HepG2 (cell line): ENCODE results near the gene KIF22. TPM values are rescaled to one million over a fixed set of nuclear protein-coding genes. Genes with fewer than 3 reads are reported as not detected.

ENCODE experiments used
- GTF2F1 ChIP-seq: fragments of 150-350 bp; IDR thresholded peaks from 2 replicates; pipeline ENCODE4 v1.6.1; 2014; ENCODE audit warnings: low read length
- KAT8 ChIP-seq: IDR thresholded peaks from 2 replicates; pipeline ENCODE4 v1.6.1; 2016; ENCODE audit warnings: missing genetic modification reagents, missing compliant biosample characterization
- NFE2L1 ChIP-seq: sonication (generic); formaldehyde crosslinking; IDR thresholded peaks from 2 replicates; pipeline ENCODE4 v1.4.0; 2020; ENCODE audit warnings: missing genetic modification reagents, mild to moderate bottlenecking, borderline replicate concordance
- STAG1 ChIP-seq: sonication (generic); formaldehyde crosslinking; IDR thresholded peaks from 2 replicates; pipeline ENCODE4 v1.4.0; 2020; ENCODE audit warnings: missing genetic modification reagents
- TAF1 ChIP-seq: sonication (generic); formaldehyde crosslinking; IDR thresholded peaks from 2 replicates; pipeline ENCODE4 v1.4.0; 2020; ENCODE audit warnings: missing genetic modification reagents
- TRIM24 ChIP-seq: sonication (generic); formaldehyde crosslinking; IDR thresholded peaks from 2 replicates; pipeline ENCODE4 v1.8.0; 2022; ENCODE audit warnings: mild to moderate bottlenecking, missing genetic modification reagents
- ZNF260 ChIP-seq: sonication (generic); formaldehyde crosslinking; IDR thresholded peaks from 2 replicates; pipeline ENCODE4 v1.4.0; 2020; ENCODE audit warnings: missing genetic modification reagents, low read depth, mild to moderate bottlenecking, borderline replicate concordance
- ZNF567 ChIP-seq: sonication (generic); formaldehyde crosslinking; IDR thresholded peaks from 2 replicates; pipeline ENCODE4 v1.8.1; 2023; ENCODE audit warnings: mild to moderate bottlenecking, missing genetic modification reagents, borderline replicate concordance
- ZNF678 ChIP-seq: sonication (generic); formaldehyde crosslinking; IDR thresholded peaks from 2 replicates; pipeline ENCODE4 v1.4.0; 2020; ENCODE audit warnings: mild to moderate bottlenecking, missing genetic modification reagents
- ZNF788 ChIP-seq: sonication (generic); formaldehyde crosslinking; IDR thresholded peaks from 2 replicates; pipeline ENCODE4 v1.5.0; 2020; ENCODE audit warnings: mild to moderate bottlenecking, missing genetic modification reagents, borderline replicate concordance
- polyA plus RNA-seq, 8 experiments: library from polyadenylated mRNA; depleted of rRNA in 3 of 8; stranded (reverse) in 7 of 8; unstranded in 1 of 8; fragments of >200 nt; fragmentation: Illumina TruSeq in 4 of 8; extraction: Trizol in 4 of 8; gene quantifications; 2 replicates each; pipeline versions ENCODE4 v1.2.1 to v1.2.3, GENCODE V29; 2011 to 2016; ENCODE audit warnings: low read depth in 4 of 8, missing spikeins in 1 of 8, mixed read lengths in 1 of 8; ENCODE audit not compliant: insufficient read depth in 1 of 8
- total RNA-seq, 5 experiments: library from RNA; depleted of rRNA; stranded (reverse); fragments of >200 nt; fragmentation: Illumina TruSeq; extraction: Trizol; gene quantifications; 2 replicates each; pipeline ENCODE4 v1.2.3, GENCODE V29; 2016; ENCODE audit warnings: low read depth in 1 of 5
- TF ChIP-seq, protein P1 (sequence below): sonication (generic); formaldehyde crosslinking; IDR thresholded peaks from 2 replicates; pipeline ENCODE4 v1.8.0; 2022; ENCODE audit warnings: low read depth, missing genetic modification reagents
- TF ChIP-seq, protein P2 (sequence below), 2 experiments: fragments of 450-650 bp in 1 of 2; sonication (generic) in 1 of 2; formaldehyde crosslinking; IDR thresholded peaks; 2 replicates each; pipeline versions ENCODE4 v1.5.0 to v1.8.0; 2020 to 2022; ENCODE audit warnings: mild to moderate bottlenecking in 1 of 2, missing genetic modification reagents in 1 of 2
- TF ChIP-seq, protein P3 (sequence below): sonication (generic); formaldehyde crosslinking; IDR thresholded peaks from 2 replicates; pipeline ENCODE4 v1.4.0; 2020; ENCODE audit warnings: missing genetic modification reagents
- TF ChIP-seq, protein P4 (sequence below): sonication (generic); formaldehyde crosslinking; IDR thresholded peaks from 2 replicates; pipeline ENCODE4 v1.5.0; 2020; ENCODE audit warnings: mild to moderate bottlenecking, missing genetic modification reagents

KIF22 gene
- total and polyA plus RNA-seq, 2 of the 13 experiments (the other 11 are each of a cell fraction or from before 2014, with no cell fraction given) = 95.8 to 118 TPM

DNA sequence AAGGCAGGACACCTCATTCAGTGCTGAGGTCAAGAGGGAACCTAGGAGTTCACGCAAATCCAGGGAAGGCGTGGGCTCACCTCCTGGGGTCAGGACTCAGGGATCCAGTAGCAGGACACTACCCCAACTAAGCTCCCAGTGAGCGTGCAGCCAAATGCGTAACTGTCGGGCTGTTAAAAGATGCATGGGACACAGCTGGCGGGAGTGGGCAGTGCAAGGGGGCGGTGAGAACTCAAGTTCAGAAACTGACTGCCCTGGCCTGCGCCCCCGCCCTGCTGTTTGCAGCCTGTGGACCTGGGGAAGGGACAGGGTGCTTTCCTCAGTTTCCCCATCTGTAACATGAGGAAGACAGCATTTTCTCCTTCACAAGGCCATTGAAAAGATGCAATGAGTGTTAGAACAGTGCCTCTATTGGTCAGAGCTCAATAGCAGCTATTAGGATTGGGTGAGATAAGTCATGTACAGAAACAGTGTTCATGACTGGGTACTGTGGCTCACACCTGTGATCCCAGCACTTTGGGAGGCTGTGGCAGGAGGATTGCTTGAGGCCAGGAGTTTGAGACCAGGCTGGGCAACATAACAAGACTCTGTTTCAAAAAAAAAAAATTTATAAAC is 52.3 kb downstream of the KIF22 start (continued):
- TF ChIP-seq, protein P1, sequence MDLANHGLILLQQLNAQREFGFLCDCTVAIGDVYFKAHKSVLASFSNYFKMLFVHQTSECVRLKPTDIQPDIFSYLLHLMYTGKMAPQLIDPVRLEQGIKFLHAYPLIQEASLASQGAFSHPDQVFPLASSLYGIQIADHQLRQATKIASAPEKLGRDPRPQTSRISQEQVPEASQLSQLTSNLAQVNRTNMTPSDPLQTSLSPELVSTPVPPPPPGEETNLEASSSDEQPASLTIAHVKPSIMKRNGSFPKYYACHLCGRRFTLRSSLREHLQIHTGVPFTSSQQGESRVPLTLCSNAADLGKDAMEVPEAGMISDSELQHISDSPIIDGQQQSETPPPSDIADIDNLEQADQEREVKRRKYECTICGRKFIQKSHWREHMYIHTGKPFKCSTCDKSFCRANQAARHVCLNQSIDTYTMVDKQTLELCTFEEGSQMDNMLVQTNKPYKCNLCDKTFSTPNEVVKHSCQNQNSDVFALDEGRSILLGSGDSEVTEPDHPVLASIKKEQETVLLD = no peak
- TF ChIP-seq ZNF260 (CRISPR knock-in tag) (no peak), GTF2F1 (no peak), STAG1 (CRISPR knock-in tag) (peak; percentile 30), ZNF567 (CRISPR knock-in tag) (no peak), ZNF678 (CRISPR knock-in tag) (no peak), TRIM24 (CRISPR knock-in tag) (no peak), NFE2L1 (CRISPR knock-in tag) (no peak), TAF1 (CRISPR knock-in tag) (no peak), ZNF788 (CRISPR knock-in tag) (no peak), KAT8 (CRISPR knock-in tag) (no peak)
- TF ChIP-seq, protein P2, sequence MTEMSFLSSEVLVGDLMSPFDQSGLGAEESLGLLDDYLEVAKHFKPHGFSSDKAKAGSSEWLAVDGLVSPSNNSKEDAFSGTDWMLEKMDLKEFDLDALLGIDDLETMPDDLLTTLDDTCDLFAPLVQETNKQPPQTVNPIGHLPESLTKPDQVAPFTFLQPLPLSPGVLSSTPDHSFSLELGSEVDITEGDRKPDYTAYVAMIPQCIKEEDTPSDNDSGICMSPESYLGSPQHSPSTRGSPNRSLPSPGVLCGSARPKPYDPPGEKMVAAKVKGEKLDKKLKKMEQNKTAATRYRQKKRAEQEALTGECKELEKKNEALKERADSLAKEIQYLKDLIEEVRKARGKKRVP (CRISPR knock-in tag; IDR thresholded peaks at IDR 0.05) = no peak
- TF ChIP-seq, protein P3, sequence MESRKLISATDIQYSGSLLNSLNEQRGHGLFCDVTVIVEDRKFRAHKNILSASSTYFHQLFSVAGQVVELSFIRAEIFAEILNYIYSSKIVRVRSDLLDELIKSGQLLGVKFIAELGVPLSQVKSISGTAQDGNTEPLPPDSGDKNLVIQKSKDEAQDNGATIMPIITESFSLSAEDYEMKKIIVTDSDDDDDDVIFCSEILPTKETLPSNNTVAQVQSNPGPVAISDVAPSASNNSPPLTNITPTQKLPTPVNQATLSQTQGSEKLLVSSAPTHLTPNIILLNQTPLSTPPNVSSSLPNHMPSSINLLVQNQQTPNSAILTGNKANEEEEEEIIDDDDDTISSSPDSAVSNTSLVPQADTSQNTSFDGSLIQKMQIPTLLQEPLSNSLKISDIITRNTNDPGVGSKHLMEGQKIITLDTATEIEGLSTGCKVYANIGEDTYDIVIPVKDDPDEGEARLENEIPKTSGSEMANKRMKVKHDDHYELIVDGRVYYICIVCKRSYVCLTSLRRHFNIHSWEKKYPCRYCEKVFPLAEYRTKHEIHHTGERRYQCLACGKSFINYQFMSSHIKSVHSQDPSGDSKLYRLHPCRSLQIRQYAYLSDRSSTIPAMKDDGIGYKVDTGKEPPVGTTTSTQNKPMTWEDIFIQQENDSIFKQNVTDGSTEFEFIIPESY = peak; percentile 59; the same call in 1 of the 2 replicates
- TF ChIP-seq, protein P4, sequence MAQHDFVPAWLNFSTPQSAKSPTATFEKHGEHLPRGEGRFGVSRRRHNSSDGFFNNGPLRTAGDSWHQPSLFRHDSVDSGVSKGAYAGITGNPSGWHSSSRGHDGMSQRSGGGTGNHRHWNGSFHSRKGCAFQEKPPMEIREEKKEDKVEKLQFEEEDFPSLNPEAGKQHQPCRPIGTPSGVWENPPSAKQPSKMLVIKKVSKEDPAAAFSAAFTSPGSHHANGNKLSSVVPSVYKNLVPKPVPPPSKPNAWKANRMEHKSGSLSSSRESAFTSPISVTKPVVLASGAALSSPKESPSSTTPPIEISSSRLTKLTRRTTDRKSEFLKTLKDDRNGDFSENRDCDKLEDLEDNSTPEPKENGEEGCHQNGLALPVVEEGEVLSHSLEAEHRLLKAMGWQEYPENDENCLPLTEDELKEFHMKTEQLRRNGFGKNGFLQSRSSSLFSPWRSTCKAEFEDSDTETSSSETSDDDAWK (CRISPR knock-in tag) = no peak
